ENCODE results near the gene CEMIP.

DNA sequence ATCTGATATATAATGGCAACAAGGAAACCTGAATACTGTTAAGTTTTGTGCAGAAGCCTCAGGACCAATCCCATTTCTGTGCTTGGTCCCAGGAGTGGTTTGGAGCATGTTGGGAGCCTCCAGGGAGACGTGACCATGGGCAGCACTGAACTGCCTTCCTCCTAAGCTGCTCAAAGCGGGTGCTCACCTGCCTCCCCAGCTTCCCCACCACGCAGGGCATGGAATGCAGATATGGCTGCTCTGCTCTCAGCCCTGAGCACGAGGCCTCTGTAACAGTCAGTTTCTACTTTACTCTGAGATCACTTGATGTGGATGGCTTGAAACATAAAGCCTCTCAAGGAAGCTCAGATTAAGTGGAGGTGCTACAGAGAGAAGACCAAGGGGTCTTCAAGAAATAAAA lies 161.2 kb downstream of the CEMIP start:
- TF ChIP-seq, protein P1, sequence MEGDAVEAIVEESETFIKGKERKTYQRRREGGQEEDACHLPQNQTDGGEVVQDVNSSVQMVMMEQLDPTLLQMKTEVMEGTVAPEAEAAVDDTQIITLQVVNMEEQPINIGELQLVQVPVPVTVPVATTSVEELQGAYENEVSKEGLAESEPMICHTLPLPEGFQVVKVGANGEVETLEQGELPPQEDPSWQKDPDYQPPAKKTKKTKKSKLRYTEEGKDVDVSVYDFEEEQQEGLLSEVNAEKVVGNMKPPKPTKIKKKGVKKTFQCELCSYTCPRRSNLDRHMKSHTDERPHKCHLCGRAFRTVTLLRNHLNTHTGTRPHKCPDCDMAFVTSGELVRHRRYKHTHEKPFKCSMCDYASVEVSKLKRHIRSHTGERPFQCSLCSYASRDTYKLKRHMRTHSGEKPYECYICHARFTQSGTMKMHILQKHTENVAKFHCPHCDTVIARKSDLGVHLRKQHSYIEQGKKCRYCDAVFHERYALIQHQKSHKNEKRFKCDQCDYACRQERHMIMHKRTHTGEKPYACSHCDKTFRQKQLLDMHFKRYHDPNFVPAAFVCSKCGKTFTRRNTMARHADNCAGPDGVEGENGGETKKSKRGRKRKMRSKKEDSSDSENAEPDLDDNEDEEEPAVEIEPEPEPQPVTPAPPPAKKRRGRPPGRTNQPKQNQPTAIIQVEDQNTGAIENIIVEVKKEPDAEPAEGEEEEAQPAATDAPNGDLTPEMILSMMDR (IDR thresholded peaks at IDR 0.05) = no peak
- TF ChIP-seq EP300 (IDR thresholded peaks at IDR 0.05; ENCODE audit: low read depth) = no peak
- no peak for TF ChIP-seq POLR2A (IDR thresholded peaks at IDR 0.05)

Measured in transverse colon (tissue), 3 donors.